H9 (cell line): Measurements from ENCODE around the gene NECAP2. TPM values are rescaled to one million over a fixed set of nuclear protein-coding genes. Genes with fewer than 3 reads are reported as not detected.

Experiments used
- DNase-seq: peaks from one replicate; pipeline ENCODE4 v3.0.0-alpha.2; 2017
- H2AFZ ChIP-seq: one replicate; pipeline ENCODE4 v1.6.1; 2013; ENCODE audit warnings: mild to moderate bottlenecking, low read length, control low read depth, moderate library complexity
- H2AK5ac ChIP-seq: 2 replicates; pipeline ENCODE4 v1.6.1; 2013; ENCODE audit warnings: low read length, control low read depth, mixed read lengths; ENCODE audit not compliant: insufficient read length
- H2BK120ac ChIP-seq: one replicate; pipeline ENCODE4 v1.6.1; 2013; ENCODE audit warnings: low read depth, mild to moderate bottlenecking, low read length, control low read depth, inconsistent platforms; ENCODE audit not compliant: poor library complexity, severe bottlenecking
- H2BK12ac ChIP-seq: 2 replicates; pipeline ENCODE4 v1.6.1; 2013; ENCODE audit warnings: low read length, control low read depth, mixed read lengths, low read depth; ENCODE audit not compliant: insufficient read length
- H2BK15ac ChIP-seq: 2 replicates; pipeline ENCODE4 v1.6.1; 2013; ENCODE audit warnings: low read depth, low read length, control low read depth
- H2BK20ac ChIP-seq: one replicate; pipeline ENCODE4 v1.6.1; 2013; ENCODE audit warnings: low read depth, mild to moderate bottlenecking, low read length, control low read depth, inconsistent platforms; ENCODE audit not compliant: poor library complexity, severe bottlenecking
- H2BK5ac ChIP-seq: 2 replicates; pipeline ENCODE4 v1.6.1; 2013; ENCODE audit warnings: low read length, control low read depth, mixed read lengths; ENCODE audit not compliant: insufficient read length
- H3K14ac ChIP-seq: 2 replicates; pipeline ENCODE4 v1.6.1; 2013; ENCODE audit warnings: low read length, control low read depth; ENCODE audit not compliant: insufficient read depth
- H3K18ac ChIP-seq: 2 replicates; pipeline ENCODE4 v1.6.1; 2013; ENCODE audit warnings: low read depth, mild to moderate bottlenecking, mixed read lengths, low read length, control low read depth; ENCODE audit not compliant: insufficient read length
- H3K23ac ChIP-seq: 2 replicates; pipeline ENCODE4 v1.6.1; 2013; ENCODE audit warnings: low read length, control low read depth, mixed read lengths, low read depth; ENCODE audit not compliant: insufficient read length
- H3K23me2 ChIP-seq: 2 replicates; pipeline ENCODE4 v1.6.1; 2013; ENCODE audit warnings: low read depth, mild to moderate bottlenecking, mixed read lengths, low read length, control low read depth; ENCODE audit not compliant: insufficient read length, poor library complexity, severe bottlenecking
- H3K27ac ChIP-seq: 2 replicates; pipeline ENCODE4 v1.5.1; 2013; ENCODE audit warnings: low read length, control low read depth, mixed read lengths, low read depth; ENCODE audit not compliant: insufficient read length
- H3K27me3 ChIP-seq: 2 replicates; pipeline ENCODE4 v1.6.1; 2013; ENCODE audit warnings: low read length, control low read depth, inconsistent platforms; ENCODE audit not compliant: insufficient read depth
- H3K4ac ChIP-seq: 2 replicates; pipeline ENCODE4 v1.6.1; 2013; ENCODE audit warnings: low read depth, mild to moderate bottlenecking, control low read depth, inconsistent platforms, low read length, moderate library complexity
- H3K4me1 ChIP-seq: 2 replicates; pipeline ENCODE4 v1.6.1; 2013; ENCODE audit warnings: low read length, control low read depth, inconsistent platforms; ENCODE audit not compliant: insufficient read depth
- H3K4me2 ChIP-seq: 2 replicates; pipeline ENCODE4 v1.6.1; 2013; ENCODE audit warnings: low read length, control low read depth, mixed read lengths; ENCODE audit not compliant: insufficient read length, insufficient read depth
- H3K56ac ChIP-seq: 2 replicates; pipeline ENCODE4 v1.6.1; 2013; ENCODE audit warnings: low read depth, mild to moderate bottlenecking, mixed read lengths, low read length, control low read depth; ENCODE audit not compliant: insufficient read length
- H3K79me1 ChIP-seq: 2 replicates; pipeline ENCODE4 v1.6.1; 2013; ENCODE audit warnings: low read depth, mild to moderate bottlenecking, moderate library complexity, low read length, control low read depth, inconsistent platforms; ENCODE audit not compliant: insufficient read depth, poor library complexity, severe bottlenecking
- H3K79me2 ChIP-seq: 2 replicates; pipeline ENCODE4 v1.6.1; 2013; ENCODE audit warnings: low read length, control low read depth, inconsistent platforms; ENCODE audit not compliant: insufficient read depth
- H3K9ac ChIP-seq: 2 replicates; pipeline ENCODE4 v1.6.1; 2013; ENCODE audit warnings: low read length, control low read depth, mixed read lengths; ENCODE audit not compliant: insufficient read length; ENCODE audit errors: extremely low read depth
- H3K9me3 ChIP-seq: one replicate; pipeline ENCODE4 v1.6.1; 2013; ENCODE audit warnings: low read depth, low read length, inconsistent platforms; ENCODE audit not compliant: control insufficient read depth
- H3T11ph ChIP-seq: one replicate; pipeline ENCODE4 v1.6.1; 2013; ENCODE audit warnings: mild to moderate bottlenecking, low read length, control low read depth, inconsistent platforms
- H4K20me1 ChIP-seq: one replicate; pipeline ENCODE4 v1.6.1; 2013; ENCODE audit not compliant: control insufficient read depth, insufficient read length, insufficient read depth
- H4K5ac ChIP-seq: 2 replicates; pipeline ENCODE4 v1.6.1; 2013; ENCODE audit warnings: low read depth, mild to moderate bottlenecking, mixed read lengths, low read length, control low read depth; ENCODE audit not compliant: insufficient read length
- H4K8ac ChIP-seq: replicated peaks from 2 replicates; pipeline ENCODE4 v1.6.1; 2013; ENCODE audit warnings: low read length, control low read depth, mixed read lengths, low read depth; ENCODE audit not compliant: insufficient read length
- H4K91ac ChIP-seq: 2 replicates; pipeline ENCODE4 v1.6.1; 2013; ENCODE audit warnings: low read depth, mild to moderate bottlenecking, moderate library complexity, mixed read lengths, low read length, control low read depth; ENCODE audit not compliant: insufficient read length
- H3K27ac Mint-ChIP-seq, 3 experiments: 2 replicates in 2 of 3; 3 replicates in 1 of 3; pipeline ENCODE4 v1.8.0; 2020 to 2021; ENCODE audit warnings: mixed read lengths in 3 of 3, mild to moderate bottlenecking in 1 of 3, moderate library complexity in 1 of 3
- H3K27me3 Mint-ChIP-seq: 2 replicates; pipeline ENCODE4 v1.8.0; 2021; ENCODE audit warnings: low read depth, mild to moderate bottlenecking, moderate library complexity, mixed read lengths
- H3K36me3 Mint-ChIP-seq, 3 experiments: 2 replicates in 2 of 3; 3 replicates in 1 of 3; pipeline ENCODE4 v1.8.0; 2020 to 2021; ENCODE audit warnings: low read depth in 3 of 3, mixed read lengths in 3 of 3; ENCODE audit not compliant: insufficient read depth in 1 of 3
- H3K4me1 Mint-ChIP-seq, 2 experiments: 2 replicates each; pipeline ENCODE4 v1.8.0; 2020; ENCODE audit warnings: mixed read lengths in 2 of 2
- H3K4me3 Mint-ChIP-seq, 2 experiments: 2 replicates in 1 of 2; 3 replicates in 1 of 2; pipeline ENCODE4 v1.8.0; 2020 to 2021; ENCODE audit warnings: mild to moderate bottlenecking in 2 of 2, mixed read lengths in 2 of 2, moderate library complexity in 1 of 2
- H3K9me3 Mint-ChIP-seq, 2 experiments: 2 replicates in 1 of 2; 3 replicates in 1 of 2; pipeline ENCODE4 v1.8.0; 2020; ENCODE audit warnings: mild to moderate bottlenecking in 2 of 2, mixed read lengths in 2 of 2, moderate library complexity in 1 of 2
- CTCF ChIP-seq: fragments of 200-600 bp; sonication (generic); conservative IDR thresholded peaks from 3 replicates; pipeline ENCODE4 v1.8.0; 2021; ENCODE audit warnings: antibody characterized with exemption, mild to moderate bottlenecking
- WGBS: extraction: QIAGEN DNeasy Blood & Tissue Kit; methylation state at CpG from one replicate; pipeline ENCODE4 v1.1.7; 2013; ENCODE audit warnings: missing lambda C conversion rate, low lambda C conversion rate, mixed read lengths; ENCODE audit not compliant: insufficient read length; ENCODE audit errors: extremely low coverage; 5-methylcytosine and 5-hydroxymethylcytosine counted together
- total RNA-seq: library from RNA; stranded (reverse); gene quantifications from 2 replicates; pipeline ENCODE4 v1.2.1, GENCODE V29; 2021

NECAP2 gene
- total RNA-seq, 1 experiment from 2014 or later: 33.2 TPM

GRCh38 chr1:16484501-16484835 is 43.9 kb downstream of the NECAP2 start:
- H4K8ac ChIP-seq: no peak overlapping the region
- H3K23me2 ChIP-seq: no peaks in the 10 kb centered on the region
- no peak overlapping the region for H3K14ac ChIP-seq
- H3K4ac ChIP-seq: no peak overlapping the region
- no peak for TF ChIP-seq CTCF
- H3K79me1 ChIP-seq: no peaks in the 10 kb centered on the region
- H3K23ac ChIP-seq: no peak overlapping the region
- no peak overlapping the region for H2AFZ ChIP-seq
- H3K4me1 ChIP-seq: no peaks in the 10 kb centered on the region
- no peaks in the 10 kb centered on the region for H3K79me2 ChIP-seq
- no peak overlapping the region for H3K18ac ChIP-seq
- H4K20me1 ChIP-seq: no peaks in the 10 kb centered on the region
- H4K91ac ChIP-seq: no peak overlapping the region
- H3T11ph ChIP-seq: no peak overlapping the region
- no peak for DNase-seq
- no peaks in the 10 kb centered on the region for H3K27me3 Mint-ChIP-seq
- H3K4me1 Mint-ChIP-seq: no peaks in the 10 kb centered on the region
- H3K27ac ChIP-seq: no peak overlapping the region
- no peaks in the 10 kb centered on the region; a peak in 1 of 5 replicates for H3K9me3 Mint-ChIP-seq
- no peak overlapping the region for H2BK5ac ChIP-seq
- peak overlapping the region in 1 of 3 experiments; percentile 47; a peak in 1 of 7 replicates for H3K27ac Mint-ChIP-seq
- H3K9ac ChIP-seq: no peak overlapping the region
- H3K4me2 ChIP-seq: no peak overlapping the region
- H2BK20ac ChIP-seq: no peak overlapping the region
- H4K5ac ChIP-seq: no peak overlapping the region
- H2AK5ac ChIP-seq: no peak overlapping the region
- H3K4me3 Mint-ChIP-seq: no peak overlapping the region
- peaks cover 8 to 53% (median 36%) of the 10 kb centered on the region in 3 experiments for H3K36me3 Mint-ChIP-seq
- H2BK120ac ChIP-seq: no peak overlapping the region
- H3K27me3 ChIP-seq: no peaks in the 10 kb centered on the region
- H3K56ac ChIP-seq: no peak overlapping the region
- H3K9me3 ChIP-seq: no peaks in the 10 kb centered on the region
- WGBS: no CpG with 5 or more reads among the region's 8 CpGs
- H2BK15ac ChIP-seq: no peak overlapping the region
- no peak overlapping the region for H2BK12ac ChIP-seq
